Esophagus squamous epithelium (tissue), 4 donors: ENCODE results near the gene KLHL20.

ENCODE experiments used
- POLR2A ChIP-seq, 4 donors: fragments of 450-650 bp; IDR thresholded peaks; one replicate each; pipeline ENCODE4 v1.6.1; 2017; ENCODE audit warnings: antibody characterized with exemption in 4 of 4, mild to moderate bottlenecking in 4 of 4, moderate library complexity in 3 of 4
- TF ChIP-seq, protein P1 (sequence below), 6 experiments: fragments of 450-650 bp in 4 of 6; fragments of 200-600 bp in 2 of 6; sonication (generic) in 2 of 6; IDR thresholded peaks; one replicate each; pipeline ENCODE4 v1.5.1; 2016 to 2019; ENCODE audit warnings: antibody characterized with exemption in 6 of 6, mild to moderate bottlenecking in 4 of 6, moderate library complexity in 4 of 6

DNA sequence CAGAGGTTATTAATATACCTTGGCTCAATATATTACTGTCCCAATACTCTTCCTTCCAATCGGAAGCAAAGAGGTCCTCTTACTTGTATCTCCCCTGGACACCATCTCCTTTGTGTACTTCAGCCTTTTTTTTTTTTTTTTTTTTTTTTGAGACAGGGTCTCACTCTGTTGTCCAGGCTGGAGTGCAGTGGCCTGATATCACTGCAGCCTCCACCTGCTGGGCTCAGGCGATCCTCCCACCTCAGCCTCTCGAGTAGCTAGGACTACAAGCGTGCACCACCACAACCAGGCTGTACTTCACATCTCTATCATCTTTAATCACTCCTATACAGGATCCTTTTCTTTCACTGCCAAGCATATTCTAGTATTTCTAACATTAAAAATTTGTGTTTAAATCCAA, 106.9 kb downstream of the KLHL20 start:
- TF ChIP-seq POLR2A (IDR thresholded peaks at IDR 0.05), result no peak
- TF ChIP-seq, protein P1, sequence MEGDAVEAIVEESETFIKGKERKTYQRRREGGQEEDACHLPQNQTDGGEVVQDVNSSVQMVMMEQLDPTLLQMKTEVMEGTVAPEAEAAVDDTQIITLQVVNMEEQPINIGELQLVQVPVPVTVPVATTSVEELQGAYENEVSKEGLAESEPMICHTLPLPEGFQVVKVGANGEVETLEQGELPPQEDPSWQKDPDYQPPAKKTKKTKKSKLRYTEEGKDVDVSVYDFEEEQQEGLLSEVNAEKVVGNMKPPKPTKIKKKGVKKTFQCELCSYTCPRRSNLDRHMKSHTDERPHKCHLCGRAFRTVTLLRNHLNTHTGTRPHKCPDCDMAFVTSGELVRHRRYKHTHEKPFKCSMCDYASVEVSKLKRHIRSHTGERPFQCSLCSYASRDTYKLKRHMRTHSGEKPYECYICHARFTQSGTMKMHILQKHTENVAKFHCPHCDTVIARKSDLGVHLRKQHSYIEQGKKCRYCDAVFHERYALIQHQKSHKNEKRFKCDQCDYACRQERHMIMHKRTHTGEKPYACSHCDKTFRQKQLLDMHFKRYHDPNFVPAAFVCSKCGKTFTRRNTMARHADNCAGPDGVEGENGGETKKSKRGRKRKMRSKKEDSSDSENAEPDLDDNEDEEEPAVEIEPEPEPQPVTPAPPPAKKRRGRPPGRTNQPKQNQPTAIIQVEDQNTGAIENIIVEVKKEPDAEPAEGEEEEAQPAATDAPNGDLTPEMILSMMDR (IDR thresholded peaks at IDR 0.05), result no peak
